Stimulated activated CD8-positive, alpha-beta memory T cell treated with anti-CD3 and anti-CD28 coated beads, Interleukin-4, amount 100 ng/mL, for 48 hours (primary cell): Measurements from ENCODE around the gene CCNJL.
"Not testable (repeated sequence)": the region's sequence is repeated elsewhere in the genome, so short reads cannot be mapped to it uniquely, and the experiment has no call there.

Source experiments
- DNase-seq: peaks from one replicate; pipeline ENCODE4 v3.0.0-alpha.2; 2020

CCNJL gene, protein sequence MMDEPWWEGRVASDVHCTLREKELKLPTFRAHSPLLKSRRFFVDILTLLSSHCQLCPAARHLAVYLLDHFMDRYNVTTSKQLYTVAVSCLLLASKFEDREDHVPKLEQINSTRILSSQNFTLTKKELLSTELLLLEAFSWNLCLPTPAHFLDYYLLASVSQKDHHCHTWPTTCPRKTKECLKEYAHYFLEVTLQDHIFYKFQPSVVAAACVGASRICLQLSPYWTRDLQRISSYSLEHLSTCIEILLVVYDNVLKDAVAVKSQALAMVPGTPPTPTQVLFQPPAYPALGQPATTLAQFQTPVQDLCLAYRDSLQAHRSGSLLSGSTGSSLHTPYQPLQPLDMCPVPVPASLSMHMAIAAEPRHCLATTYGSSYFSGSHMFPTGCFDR

DNA sequence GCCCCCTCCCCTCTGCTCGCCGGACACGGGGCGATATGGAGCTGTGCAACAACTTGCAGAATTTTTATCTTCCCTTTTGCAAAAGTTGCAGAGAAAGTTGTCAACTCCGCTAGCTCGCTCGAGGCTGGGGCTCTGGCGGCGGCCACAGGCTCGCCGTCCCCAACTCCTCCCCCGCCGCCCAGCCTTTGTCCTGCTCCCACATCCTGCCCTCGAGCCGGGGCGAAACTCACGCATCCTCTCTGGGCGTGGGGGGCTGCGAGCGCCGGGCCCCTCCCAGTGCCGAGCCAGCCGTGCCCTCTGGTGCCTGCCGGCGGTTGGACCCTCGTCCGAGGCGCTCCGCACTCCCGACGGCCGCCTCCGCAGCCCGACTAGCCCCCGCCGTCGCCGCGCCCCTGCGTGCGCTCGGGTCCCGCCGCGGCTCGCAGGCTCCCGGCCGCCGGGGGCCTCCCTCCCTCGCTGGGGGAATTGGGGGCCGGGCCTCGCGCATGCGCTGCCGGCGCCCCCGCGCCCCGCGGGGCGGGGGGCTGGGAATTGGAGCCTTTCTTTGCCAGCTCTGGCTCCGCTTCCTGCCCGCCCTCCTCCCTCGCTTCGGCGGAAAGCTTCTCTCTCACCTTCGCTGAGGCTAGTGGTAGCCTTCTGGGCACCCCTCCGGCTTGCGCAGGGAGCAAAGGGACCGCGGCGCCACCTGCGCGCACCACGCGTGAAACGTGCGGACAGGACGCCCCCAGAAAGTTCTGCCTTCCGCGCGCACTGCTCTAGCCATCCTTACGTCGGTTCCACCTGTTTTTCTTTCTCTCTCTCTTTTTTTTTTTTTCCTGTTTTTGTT is at the start of gene CCNJL:
TSS of gene CCNJL (minus strand) at position 431 of the 826 bp plus-strand sequence. CDS start 641 bp downstream, outside the sequence.
- peak; percentile 29 for DNase-seq

DNA sequence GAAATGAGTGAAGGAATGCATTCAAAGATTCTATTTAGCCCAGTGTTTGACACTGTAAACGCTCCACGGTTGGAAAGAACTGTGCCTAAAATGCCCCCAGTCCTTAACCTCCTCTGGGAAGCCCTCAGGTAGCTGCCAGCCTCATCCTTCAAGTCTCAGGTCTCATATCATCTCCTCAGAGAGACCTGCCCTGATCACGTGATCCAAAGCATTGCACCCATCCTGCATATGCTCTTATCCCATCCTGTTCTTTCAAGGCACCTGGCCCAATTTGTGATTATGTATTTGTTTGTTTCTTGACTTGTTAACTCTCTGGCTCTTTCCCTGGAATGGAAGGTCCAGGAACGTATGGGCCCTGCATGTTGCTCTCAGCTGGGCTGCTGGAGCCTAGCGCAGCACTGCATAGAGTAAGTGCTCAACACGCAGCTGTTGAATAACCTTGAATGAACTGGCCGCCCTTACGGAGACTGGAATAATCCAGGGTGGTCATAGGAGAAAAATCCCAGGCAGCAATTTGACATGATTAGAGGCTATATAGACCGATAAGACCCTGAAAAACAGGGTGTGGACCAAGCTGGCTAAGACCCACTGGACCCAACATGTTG is 49.4 kb upstream of the CCNJL start:
- DNase-seq: no peak

DNA sequence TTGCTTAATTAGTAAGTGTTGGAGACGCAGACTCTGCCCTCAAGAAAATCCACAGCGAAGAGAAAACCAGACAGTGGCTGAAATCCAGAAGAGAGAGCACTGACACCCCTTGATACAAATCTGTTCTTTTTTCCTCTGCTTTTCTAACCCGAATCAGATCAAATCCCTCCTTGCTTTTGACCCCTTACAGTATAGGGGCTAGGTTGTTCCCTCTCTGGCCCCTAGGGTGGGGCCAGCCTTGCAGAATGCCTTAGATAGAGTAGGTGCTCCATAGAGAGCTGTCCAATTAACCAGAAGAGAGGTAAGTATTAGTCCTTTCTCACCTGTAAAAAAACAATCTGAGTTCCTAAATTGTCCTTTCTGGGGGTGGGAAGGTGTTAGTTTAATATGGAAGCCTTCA is 47.9 kb upstream of the CCNJL start:
- no peak for DNase-seq

DNA sequence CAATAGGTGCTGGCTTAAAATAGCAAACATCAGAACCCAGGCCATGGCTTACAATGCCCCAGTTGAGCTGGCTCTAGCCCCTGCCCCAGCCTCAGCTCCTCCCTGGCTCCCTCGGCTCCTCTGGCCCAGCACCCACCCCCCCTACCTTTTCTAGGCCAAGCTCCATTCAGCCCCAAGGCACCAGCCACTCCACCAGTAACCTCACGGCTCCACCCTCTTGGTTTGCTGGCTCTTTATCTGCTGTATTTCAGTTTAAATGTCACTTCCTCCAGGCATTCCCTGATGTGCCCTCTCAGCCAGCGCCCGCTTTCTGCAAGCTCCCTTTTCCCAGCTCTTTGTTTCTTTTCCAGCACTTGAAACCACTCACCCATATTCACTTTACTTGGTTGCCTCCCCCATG is 47.5 kb upstream of the CCNJL start:
- no peak for DNase-seq

DNA sequence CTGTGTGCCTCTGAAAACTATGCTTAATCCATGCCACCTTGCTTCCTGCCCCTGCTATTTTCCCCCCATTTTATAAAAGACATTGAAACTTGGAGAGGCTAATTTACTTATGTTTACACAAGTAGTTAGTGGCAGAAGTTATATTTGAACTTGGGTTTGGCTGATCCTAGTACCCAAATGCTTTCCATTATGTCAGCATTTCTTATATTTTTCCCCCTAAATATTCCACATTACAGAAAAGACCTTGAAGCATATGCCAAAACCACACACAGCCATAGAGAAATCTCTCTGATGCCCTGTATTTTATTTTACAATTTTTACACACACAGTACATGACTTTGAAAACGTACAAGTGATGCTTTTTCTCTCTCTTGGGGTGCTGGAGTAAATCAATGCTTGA is 46.9 kb upstream of the CCNJL start:
- no peak for DNase-seq

DNA sequence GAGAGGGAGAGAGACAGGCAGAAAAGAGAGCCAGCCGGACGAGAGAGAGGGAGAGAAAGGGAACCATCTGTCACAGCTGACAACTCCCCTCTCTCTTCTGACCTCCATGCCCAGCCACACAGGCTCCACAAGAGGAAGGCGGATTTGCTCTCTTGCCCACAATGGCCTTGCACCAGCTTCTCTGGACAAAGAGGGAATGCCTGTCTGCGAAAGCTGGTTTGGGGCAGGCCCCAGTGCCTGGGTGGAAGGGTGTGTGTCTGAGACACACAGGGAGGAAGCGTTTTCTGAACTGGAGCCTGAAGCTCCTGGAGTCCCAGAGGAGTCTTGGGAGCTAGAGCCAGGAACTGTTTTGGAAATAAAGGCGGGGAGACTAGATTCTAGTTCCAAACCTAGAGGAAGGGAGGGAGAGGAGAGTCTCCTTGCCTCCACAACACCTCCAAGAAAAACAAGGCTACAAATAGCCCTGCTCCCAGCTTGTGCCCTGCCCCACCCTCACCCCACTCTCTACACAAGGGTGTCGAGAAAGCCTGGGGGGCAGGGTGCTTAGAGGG is 45.6 kb upstream of the CCNJL start:
- no peak for DNase-seq

DNA sequence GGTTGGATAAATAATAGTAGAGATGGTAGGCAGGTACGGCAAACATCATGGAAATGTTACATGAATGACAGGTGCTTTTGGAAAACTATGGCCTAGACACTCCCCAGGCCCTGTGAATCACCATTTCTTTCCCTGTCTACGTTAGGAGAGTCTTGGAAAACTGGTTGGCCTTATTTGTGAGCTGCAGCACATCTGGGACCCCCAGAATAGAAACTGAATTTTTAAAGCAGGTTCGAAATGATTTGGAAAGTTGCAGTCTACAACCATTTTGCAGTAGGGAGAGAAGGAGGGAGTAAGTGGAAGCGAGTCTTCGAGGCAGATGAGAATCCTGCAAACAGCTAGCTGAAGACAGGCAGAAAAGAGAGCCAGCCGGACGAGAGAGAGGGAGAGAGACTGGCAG is 45.0 kb upstream of the CCNJL start:
- DNase-seq: no peak

DNA sequence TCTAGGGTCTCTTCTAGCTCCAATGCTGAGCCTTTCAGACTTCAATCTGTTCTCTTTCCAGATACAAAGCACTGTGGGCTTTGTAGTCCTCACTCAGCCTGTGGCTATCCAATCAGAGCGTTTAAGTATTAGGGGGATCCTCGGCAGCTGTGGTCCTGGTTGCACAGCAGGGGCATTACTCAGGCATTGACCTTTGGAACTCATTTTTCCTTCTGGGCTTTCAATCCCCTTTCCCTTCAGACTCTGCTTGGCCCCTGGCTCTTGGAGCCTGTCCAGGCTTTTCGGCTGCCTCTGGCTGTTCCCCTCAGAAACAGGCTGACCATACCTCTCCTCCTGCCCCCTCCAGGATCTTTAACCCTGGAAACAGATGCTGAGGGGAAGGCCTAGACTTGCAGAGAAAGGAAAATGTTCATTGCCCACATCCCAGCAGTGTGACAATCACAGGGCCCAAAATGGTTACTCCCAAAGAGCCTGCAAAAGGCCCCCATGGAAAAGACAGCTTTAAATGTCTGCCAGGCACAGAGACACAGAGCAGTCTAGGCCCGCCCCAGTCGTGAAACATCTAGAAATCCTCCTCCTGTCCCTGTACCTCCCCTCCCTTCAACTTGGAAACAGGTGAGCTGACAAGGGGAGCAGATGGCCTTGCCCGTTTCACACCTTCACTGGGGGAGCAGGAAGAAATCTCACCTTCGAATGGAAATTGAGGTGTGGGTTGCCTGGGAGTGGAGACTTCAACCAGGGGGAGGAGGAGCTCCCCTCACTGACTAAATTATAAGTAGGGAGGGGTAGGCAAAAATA is 44.4 kb upstream of the CCNJL start:
- DNase-seq: no peak

DNA sequence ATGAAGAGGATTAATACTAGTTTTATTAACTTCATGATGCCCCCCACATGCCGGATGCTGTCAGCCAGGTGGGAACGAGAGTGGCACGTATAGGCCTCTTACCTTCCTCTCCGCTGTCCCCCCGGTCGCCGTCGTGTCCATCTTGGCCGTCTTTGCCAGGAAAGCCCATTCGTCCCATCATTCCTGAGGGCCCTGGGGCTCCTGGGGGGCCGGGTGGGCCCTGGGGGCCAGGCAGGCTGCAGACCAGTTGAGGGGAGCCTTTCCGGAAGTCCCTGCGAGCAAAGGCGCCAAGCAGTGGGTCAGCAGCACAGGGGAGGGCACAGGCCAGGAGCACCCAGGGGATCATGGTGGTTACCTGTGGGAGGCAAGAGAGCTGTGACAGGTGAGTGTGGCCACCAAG is 42.3 kb upstream of the CCNJL start:
- no peak for DNase-seq

DNA sequence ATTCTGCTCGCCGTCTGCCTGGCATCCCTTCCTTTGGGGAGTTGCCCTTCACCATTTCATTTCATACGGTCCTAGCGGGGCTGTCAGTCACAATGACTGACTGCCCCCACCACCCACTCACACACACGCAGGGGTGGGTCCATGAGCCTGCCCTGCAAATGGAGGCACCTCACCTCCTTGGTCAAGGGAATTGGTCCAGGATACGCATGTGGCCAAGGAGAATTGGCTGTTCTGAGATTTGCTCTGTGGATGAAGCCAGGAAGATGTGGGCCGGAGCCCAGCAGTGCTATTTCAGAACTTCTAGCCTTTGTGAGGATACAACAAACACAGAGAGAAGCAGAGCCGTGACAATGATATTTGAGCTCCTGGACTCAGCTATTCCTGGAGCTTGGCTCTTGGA is 41.0 kb upstream of the CCNJL start:
- DNase-seq: no peak

DNA sequence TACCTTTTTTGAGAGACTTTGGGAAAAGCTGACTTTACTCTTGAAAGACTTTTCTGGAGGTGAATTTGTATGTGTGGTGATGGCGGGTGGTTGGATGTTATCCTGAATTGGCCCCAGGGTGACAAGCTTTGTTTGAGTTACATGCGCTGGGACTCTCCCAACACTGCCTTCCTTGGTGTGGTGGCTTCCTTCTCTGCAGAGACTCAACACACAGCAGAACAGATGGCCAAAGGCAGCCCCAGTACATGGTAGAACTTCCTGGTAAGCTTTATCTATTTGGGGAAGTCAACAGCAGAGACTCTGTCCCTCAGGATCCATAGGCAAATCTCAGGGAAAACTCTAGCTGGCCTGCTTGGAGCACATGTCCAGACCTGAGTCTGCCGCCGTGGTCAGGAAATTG is 39.9 kb upstream of the CCNJL start:
- no peak for DNase-seq

DNA sequence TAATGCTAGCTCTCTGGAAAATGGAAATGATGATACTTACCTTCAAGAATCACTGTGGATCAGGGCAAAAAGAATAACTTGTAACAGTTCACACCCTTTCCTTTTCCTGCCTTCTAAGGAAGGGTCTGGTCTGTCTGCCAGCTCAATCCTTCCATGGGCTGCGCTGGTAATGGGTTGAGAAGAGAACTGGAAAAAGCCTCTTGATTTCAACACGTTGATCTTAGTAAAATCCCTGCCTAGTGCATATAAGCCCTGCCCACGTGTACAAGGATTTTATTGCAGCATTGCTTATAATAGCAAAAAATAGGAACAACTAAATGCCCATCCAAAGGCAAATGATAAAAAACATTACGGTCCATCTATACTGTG is 37.6 kb upstream of the CCNJL start:
- no peak for DNase-seq

DNA sequence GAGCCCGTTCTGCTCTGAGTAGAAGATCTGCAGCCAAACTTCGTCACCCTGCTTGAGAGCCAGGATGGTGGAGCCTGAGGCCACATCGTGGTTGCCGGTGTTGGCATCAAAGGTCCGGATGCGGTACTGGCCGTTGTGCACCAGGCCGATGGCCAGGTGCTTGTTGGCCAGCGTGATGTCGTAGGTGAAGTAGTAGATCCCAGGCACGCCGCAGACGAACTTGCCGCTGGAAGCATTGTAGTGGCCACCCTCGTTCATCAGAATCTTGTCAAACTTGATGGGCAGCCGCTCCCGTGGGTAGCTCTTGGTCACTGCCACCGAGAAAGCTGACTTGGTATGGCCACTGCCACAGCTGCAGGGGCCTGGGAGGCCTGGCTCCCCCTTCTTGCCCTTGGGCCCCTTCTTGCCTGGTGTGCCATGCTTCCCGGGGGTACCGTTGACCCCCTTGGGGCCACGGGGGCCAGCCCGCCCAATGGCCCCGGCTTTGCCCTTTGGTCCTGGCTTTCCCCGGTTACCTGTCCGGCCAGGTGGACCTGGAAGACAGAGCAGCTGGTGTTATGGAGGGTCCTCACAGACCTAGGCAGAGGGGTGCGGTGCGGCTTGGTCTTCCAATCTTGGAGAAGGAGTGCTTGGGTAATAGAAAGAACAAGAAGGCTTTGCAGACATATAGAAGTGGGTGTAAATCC is 37.0 kb upstream of the CCNJL start:
- DNase-seq: no peak

DNA sequence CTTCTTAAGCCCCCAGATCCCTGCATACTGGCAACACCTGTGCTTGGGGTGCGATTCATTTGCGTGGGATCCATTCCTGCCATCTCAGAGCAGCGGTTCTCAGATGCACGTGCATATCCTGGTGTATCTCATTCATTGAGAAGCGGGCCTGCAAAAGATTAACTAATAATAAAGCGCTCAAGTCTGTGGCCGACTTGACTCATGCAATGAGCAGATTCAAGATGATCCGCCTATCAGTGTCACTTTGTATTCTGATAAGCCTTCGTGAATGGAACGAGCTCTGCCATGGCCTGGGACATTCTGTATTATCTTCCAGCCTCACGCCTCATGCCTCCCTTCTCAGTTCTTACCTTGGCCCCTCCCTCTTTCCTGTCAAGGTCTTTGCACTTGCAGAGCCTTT is 35.7 kb upstream of the CCNJL start:
- DNase-seq: no peak

DNA sequence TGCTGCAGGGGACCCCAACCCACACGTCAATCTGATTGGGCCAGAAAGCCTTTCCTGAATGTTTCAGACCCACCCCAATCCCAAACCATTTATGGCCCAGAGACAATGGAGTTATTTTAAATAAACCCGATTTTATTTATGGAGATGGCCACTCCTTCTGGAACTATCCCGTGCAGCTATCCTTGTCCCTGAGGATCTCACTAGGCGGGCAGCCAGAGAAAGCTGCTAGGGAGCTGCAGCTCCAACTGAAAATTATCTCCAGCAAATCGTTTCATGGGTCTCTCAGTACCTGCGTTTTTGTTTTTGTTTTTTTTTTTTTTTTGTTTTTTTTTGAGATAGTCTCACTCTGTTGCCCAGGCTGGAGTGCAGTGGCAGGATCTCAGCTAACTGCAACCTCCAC is 35.1 kb upstream of the CCNJL start:
- DNase-seq: no peak

DNA sequence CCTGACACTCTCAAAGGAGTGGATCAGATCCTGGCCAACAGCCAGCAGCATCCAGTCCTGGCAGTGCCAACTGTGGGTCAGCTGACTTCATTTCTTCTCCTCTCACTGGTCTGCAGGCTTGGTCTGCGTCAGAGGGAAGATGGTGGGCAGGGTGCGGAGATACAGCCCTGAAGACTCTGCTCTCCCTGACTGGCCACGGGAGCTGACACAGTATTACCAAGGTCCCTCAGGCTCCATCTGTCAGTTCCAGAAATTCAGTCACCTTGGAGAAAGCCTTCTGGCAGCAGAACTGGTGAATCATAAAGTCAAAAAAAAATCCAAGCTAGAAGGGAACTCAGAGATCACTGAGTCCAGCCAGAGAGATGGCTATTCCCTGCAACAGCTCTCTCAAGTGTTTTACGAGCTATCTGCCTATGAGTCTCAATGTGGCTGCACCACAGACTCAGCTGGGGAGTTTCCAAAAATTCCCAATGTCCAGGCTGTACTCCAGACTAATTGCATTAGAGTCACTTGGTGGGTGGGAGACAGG is 30.1 kb upstream of the CCNJL start:
- no peak for DNase-seq

DNA sequence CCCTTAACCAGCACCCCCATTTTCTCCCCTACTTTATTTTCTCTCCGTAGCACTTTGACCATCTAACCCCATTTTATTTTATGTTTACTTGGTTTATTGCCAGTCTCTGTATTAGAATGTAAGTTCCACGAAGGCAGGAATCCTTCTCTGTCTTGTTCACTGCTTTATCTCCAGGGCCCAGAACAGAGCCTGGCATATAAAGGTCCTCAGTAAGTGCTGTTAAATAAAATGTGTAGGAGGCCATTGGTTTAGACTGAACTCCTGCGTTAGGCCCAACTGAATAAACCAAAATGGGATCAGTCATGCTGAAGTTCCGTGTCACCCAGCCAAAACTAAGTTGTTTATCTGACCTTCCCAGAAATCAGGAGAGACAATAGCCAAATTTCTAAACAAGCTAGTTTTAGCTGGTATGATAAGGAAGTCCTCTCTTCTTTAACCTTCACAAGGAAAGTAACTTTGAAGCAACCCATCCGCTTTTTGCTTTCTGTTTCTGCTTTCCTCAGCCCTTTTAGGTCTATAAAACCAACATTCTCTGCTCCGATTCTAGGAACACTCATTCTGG is 29.0 kb upstream of the CCNJL start:
- DNase-seq: no peak

DNA sequence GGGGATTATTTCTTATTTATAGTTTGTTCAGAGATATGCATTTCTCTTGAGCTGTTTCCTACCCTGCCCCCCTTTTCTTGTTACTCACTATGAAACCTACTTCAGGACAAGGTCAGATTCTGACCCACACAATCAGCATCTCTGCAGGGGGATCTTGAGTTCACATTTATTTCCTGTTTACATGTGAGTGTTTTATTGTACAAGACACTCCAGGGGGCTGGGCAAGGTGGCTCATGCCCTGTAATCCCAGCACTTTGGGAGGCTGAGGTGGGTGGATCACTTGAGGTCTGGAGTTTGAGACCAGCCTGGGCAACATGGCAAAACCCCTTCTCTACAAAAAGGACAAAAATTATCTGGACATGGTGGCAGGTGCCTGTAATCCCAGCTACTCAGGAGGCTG is 28.1 kb upstream of the CCNJL start:
- DNase-seq: not testable (repeated sequence)

DNA sequence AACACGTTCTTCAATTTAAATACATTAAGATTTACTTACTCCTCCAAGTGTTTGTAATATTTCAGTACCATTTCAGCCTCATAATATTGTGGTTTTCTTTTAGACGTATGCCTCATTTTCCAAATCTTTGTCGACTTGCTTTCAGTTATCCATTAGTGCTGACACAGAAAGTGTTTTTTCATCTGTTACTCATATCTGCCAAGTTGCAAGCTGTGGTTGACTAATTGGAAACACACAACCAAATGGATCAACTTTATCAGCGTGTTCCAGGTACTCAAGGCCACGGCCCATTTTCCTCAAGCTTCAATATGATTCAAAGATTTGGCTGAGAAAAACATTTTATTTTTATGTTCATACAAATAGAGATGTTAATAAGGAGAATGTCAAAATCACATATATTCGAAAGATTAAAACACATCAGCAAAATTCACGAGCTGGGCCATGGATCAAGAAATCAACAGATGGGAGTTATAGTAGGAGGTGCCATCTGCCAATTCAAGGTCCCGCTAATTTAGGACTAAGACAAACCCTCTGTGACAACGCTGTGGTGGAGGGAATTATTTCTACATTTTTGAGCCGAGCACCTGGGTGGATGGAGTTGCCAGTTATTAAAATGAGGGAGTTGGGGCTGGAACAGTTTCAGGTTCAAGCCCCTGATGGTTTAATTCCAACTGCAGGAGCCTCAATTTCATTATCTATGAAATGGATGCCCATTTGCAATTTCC is 27.2 kb upstream of the CCNJL start:
- no peak for DNase-seq

DNA sequence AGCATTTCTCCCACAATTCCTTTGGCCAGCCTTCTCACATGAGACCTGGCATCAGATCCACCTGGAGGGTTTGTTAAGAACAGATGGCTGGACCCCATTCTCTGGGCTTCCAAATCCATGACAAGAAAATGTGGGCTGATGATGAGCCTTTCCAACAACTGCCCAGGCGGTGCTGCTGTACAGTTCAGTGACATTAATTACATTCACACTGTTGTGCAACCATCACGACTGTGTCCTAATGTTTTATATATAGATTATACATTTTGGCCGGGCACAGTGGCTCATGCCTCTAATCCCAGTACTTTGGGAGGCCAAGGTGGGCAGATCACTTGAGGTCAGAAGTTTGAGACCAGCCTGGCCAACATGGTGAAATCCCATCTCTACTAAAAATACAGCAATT is 22.4 kb upstream of the CCNJL start:
- not testable (repeated sequence) for DNase-seq

DNA sequence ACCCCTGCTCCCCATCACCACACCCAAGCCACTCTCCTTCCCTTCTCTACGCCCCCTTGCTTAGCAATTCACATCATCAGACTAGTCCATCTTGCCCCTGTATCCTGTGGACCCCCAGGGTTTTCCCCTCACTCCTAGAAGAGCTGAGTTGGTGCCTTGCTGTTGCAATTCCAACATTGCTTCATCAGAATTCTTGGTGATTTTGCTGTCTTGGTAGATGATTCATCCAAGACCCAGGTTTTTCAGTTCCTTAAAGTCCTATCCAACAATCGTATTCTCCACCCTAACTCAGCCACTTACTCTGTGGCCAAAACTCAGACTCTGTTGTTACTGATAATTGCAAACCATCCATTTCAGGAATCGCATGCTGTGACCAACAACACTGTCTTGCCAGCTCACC is 21.4 kb upstream of the CCNJL start:
- DNase-seq: no peak
